ENCODE results near the gene RUVBL1.

DNA sequence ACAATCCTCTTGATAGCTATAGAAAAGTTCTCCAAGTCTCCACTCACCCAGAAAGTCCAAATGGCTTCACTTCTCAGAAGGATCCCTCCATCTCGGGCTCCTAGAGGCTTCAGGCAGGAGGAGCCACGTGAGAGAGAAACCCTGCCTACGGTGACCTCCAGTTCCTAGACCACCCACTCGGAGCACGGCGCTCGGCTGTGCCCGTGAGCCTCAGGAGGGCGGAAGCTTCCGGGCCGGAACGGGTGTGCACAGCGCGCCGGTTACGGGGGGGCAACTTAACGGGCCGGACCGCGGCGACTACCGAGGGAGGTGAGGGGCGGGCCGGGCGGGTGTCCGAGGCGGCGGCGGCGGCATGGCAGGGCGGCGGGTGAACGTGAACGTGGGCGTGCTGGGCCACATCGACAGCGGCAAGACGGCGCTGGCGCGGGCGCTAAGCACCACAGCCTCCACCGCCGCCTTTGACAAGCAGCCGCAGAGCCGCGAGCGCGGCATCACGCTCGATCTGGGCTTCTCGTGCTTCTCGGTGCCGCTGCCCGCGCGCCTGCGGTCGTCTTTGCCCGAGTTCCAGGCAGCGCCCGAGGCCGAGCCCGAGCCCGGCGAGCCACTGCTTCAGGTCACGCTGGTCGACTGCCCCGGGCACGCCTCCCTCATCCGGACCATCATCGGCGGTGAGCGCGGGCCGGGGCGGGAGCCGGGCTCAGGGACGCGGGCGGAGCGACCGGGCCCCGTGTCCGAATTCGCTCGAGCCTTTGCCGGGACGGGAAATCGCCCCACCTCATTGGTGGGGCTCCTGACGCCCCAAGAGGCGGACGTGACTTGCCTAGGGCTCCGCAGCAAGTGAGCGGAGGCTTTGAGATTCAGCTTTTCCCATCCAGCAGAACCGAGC, 29.8 kb upstream of the RUVBL1 start, which contains the start of gene EEFSEC:
- no peak for TF ChIP-seq EZH2 (IDR thresholded peaks at IDR 0.05; ENCODE audit: borderline replicate concordance)
- TF ChIP-seq, protein P1, sequence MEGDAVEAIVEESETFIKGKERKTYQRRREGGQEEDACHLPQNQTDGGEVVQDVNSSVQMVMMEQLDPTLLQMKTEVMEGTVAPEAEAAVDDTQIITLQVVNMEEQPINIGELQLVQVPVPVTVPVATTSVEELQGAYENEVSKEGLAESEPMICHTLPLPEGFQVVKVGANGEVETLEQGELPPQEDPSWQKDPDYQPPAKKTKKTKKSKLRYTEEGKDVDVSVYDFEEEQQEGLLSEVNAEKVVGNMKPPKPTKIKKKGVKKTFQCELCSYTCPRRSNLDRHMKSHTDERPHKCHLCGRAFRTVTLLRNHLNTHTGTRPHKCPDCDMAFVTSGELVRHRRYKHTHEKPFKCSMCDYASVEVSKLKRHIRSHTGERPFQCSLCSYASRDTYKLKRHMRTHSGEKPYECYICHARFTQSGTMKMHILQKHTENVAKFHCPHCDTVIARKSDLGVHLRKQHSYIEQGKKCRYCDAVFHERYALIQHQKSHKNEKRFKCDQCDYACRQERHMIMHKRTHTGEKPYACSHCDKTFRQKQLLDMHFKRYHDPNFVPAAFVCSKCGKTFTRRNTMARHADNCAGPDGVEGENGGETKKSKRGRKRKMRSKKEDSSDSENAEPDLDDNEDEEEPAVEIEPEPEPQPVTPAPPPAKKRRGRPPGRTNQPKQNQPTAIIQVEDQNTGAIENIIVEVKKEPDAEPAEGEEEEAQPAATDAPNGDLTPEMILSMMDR (IDR thresholded peaks at IDR 0.05; ENCODE audit: poor library complexity), result no peak

Measured in hepatocyte (in vitro differentiated cells).